ENCODE data around the gene ELAC1. TPM values are rescaled to one million over a fixed set of nuclear protein-coding genes. Genes with fewer than 3 reads are reported as not detected.

The ELAC1 gene
- polyA plus RNA-seq, 2 of the 4 experiments (the other 2 are of a cell fraction) = 4.2 to 6.6 TPM

GRCh38 chr18:51025512-51025911, 57.7 kb downstream of the ELAC1 start:
- no peak for ATAC-seq
- Histone ChIP-seq H3K9me3 (no peaks in the 10 kb centered on the region), H3K27ac (no peak overlapping the region), H3K4me2 (no peak overlapping the region), H3K4me1 (peaks cover 10% of the 10 kb centered on the region; the same call in 1 of the 3 replicates), H3K4me3 (no peak overlapping the region)
- WGBS (ENCODE audit: missing lambda C conversion rate) = 95% methylated on average over 2 of the region's 2 CpGs
- TF ChIP-seq GATA3 (IDR thresholded peaks at IDR 0.05; ENCODE audit: borderline replicate concordance) (no peak), SMC3 (IDR thresholded peaks at IDR 0.05) (no peak), EHF (CRISPR knock-in tag; IDR thresholded peaks at IDR 0.05) (no peak), ZNF302 (CRISPR knock-in tag; IDR thresholded peaks at IDR 0.05) (no peak), KDM1A (IDR thresholded peaks at IDR 0.05; ENCODE audit: low read depth) (no peak), HOXB5 (CRISPR knock-in tag; IDR thresholded peaks at IDR 0.05) (no peak)
- ChIA-PET CTCF (no interaction called here), POLR2A (no interaction called here)
- FAIRE-seq = no peak
- no peak for DNase-seq (ENCODE audit: low read depth in 1 of 2, low spot score in 1 of 2)

GRCh38 chr18:51028201-51028805, 60.5 kb downstream of the ELAC1 start:
- DNase-seq (ENCODE audit: low read depth in 1 of 2, low spot score in 1 of 2) (peak in 1 of 2 experiments; percentile 24), FAIRE-seq (no peak), ATAC-seq (no peak)
- WGBS (ENCODE audit: missing lambda C conversion rate) = 85% methylated on average over 4 of the region's 4 CpGs
- Histone ChIP-seq H3K4me3 (no peak overlapping the region), H3K9me3 (no peaks in the 10 kb centered on the region), H3K4me1 (peaks cover 13% of the 10 kb centered on the region; the same call in 1 of the 3 replicates), H3K4me2 (peak overlapping the region; percentile 71; the same call in 2 of the 3 replicates), H3K27ac (no peak overlapping the region)
- ChIA-PET CTCF (interaction anchor here (1.1 to 1.5 kb wide), 3 partner anchors 12 to 209 kb away, joined by 3 to 4 read pairs (median 3); no protein-coding TSS in a partner anchor), POLR2A (interaction anchor here (2.6 kb wide), 1 partner anchor 150 kb away, joined by 11 read pairs; the partner anchor contains the start of gene ME2)
- no peak for TF ChIP-seq PHF8 (IDR thresholded peaks at IDR 0.05; ENCODE audit: borderline replicate concordance, low read depth)
- TF ChIP-seq JUN (IDR thresholded peaks at IDR 0.05) = no peak
- no peak for TF ChIP-seq NPAS2 (CRISPR knock-in tag; IDR thresholded peaks at IDR 0.05; ENCODE audit: borderline replicate concordance)
- TF ChIP-seq ZFP36 (IDR thresholded peaks at IDR 0.05; ENCODE audit: borderline replicate concordance, partially characterized antibody) = no peak
- no peak for TF ChIP-seq RCOR1 (IDR thresholded peaks at IDR 0.05; ENCODE audit: low read depth, low read length)
- TF ChIP-seq FOXS1 (CRISPR knock-in tag; IDR thresholded peaks at IDR 0.05) = no peak

- 12% methylated on average over 10 of the region's 10 CpGs for WGBS (ENCODE audit: missing lambda C conversion rate)
- Histone ChIP-seq H3K27ac (peak overlapping the region; percentile 99), H3K4me1 (peaks cover 13% of the 10 kb centered on the region; the same call in 1 of the 3 replicates), H3K9me3 (no peaks in the 10 kb centered on the region), H3K4me3 (peak overlapping the region; percentile 96), H3K4me2 (peak overlapping the region; percentile 71)
- FAIRE-seq (no peak), DNase-seq (ENCODE audit: low read depth in 1 of 2, low spot score in 1 of 2) (no peak), ATAC-seq (peak; percentile 66 to 67; a peak in 5 of 6 replicates)
- ChIA-PET POLR2A (interaction anchor here (1.0 to 2.6 kb wide), 7 partner anchors 20 to 182 kb away, joined by 3 to 17 read pairs (median 6); partner anchors contain the start of genes ELAC1, ME2 and MEX3C), CTCF (interaction anchor here (1.5 to 1.7 kb wide), 2 partner anchors 209 to 210 kb away, joined by 3 to 4 read pairs; no protein-coding TSS in a partner anchor)
- TF ChIP-seq USF2 (IDR thresholded peaks at IDR 0.05) (no peak), KDM5A (IDR thresholded peaks at IDR 0.05) (no peak), HOXA7 (CRISPR knock-in tag; IDR thresholded peaks at IDR 0.05) (no peak)
Observed at GRCh38 chr18:51029378-51029693, 61.5 kb downstream of the ELAC1 start.

- peaks cover 13% of the 10 kb centered on the region; the same call in 1 of the 3 replicates for H3K4me1 ChIP-seq
Observed at GRCh38 chr18:51029694-51030536, 62.1 kb downstream of the ELAC1 start, which contains the start of gene SMAD4. Gene SMAD4, plus strand, starts transcription at chr18:51030213. Its CDS starts 16,834 bp downstream, at chr18:51047047.

More at GRCh38 chr18:51029694-51030536, 62.1 kb downstream of the ELAC1 start, which contains the start of gene SMAD4:
- DNase-seq (ENCODE audit: low read depth in 1 of 2, low spot score in 1 of 2) = peak; percentile 77 to 94
- Histone ChIP-seq H3K27ac (peak within 1 kb of the TSS; percentile 99), H3K4me2 (peak within 1 kb of the TSS; percentile 81), H3K4me3 (peak within 1 kb of the TSS; percentile 96), H3K9me3 (no peaks in the 10 kb centered on the region)
- CTCF ChIA-PET = interaction anchor here (0.6 to 1.7 kb wide), 3 partner anchors 62 to 211 kb away, joined by 3 to 4 read pairs (median 3); no protein-coding TSS in a partner anchor
- FAIRE-seq = no peak
- ATAC-seq = peak; percentile 92 to 95
- POLR2A ChIA-PET = interaction anchor here (0.7 to 2.6 kb wide), 13 partner anchors 9 to 183 kb away, joined by 3 to 17 read pairs (median 6); partner anchors contain the start of genes ELAC1, ME2 and MEX3C
- under 1% methylated on average over 24 of the region's 79 CpGs for WGBS (ENCODE audit: missing lambda C conversion rate)
- TF ChIP-seq BCL3 (IDR thresholded peaks at IDR 0.05) (peak; percentile 48; the same call in 1 of the 3 replicates), PHF8 (IDR thresholded peaks at IDR 0.05; ENCODE audit: borderline replicate concordance, low read depth) (peak; percentile 87; the same call in 1 of the 2 replicates), MAFK (IDR thresholded peaks at IDR 0.05; ENCODE audit: partially characterized antibody) (no peak), POLR2A (IDR thresholded peaks at IDR 0.05; ENCODE audit: low read length) (peak; percentile 69), E2F6 (IDR thresholded peaks at IDR 0.05; ENCODE audit: borderline replicate concordance, low read depth) (peak; percentile 60), MAX (IDR thresholded peaks at IDR 0.05) (peak; percentile 60), JUN (IDR thresholded peaks at IDR 0.05) (peak; percentile 54 to 88; a peak in 4 of 5 replicates), KDM5A (IDR thresholded peaks at IDR 0.05) (no peak)

Data from A549 (cell line).